Jurkat, Clone E6-1 (cell line): ENCODE measurements around the gene SLC9A2. TPM values are rescaled to one million over a fixed set of nuclear protein-coding genes. Genes with fewer than 3 reads are reported as not detected.

Experiments
- DNase-seq: peaks from one replicate; pipeline ENCODE4 v3.0.0-alpha.2; 2011; ENCODE audit warnings: low read depth, low spot score
- H3K4me3 ChIP-seq: 2 replicates; pipeline ENCODE4 v1.5.1; 2011; ENCODE audit warnings: mild to moderate bottlenecking, low read length, control low read depth, moderate library complexity
- polyA plus RNA-seq: library from polyadenylated mRNA; unstranded; fragments of >200 nt; gene quantifications from one replicate; pipeline ENCODE4 v1.2.1, GENCODE V29; 2012; ENCODE audit warnings: missing spikeins; ENCODE audit not compliant: insufficient read length, insufficient read depth

Gene SLC9A2, protein sequence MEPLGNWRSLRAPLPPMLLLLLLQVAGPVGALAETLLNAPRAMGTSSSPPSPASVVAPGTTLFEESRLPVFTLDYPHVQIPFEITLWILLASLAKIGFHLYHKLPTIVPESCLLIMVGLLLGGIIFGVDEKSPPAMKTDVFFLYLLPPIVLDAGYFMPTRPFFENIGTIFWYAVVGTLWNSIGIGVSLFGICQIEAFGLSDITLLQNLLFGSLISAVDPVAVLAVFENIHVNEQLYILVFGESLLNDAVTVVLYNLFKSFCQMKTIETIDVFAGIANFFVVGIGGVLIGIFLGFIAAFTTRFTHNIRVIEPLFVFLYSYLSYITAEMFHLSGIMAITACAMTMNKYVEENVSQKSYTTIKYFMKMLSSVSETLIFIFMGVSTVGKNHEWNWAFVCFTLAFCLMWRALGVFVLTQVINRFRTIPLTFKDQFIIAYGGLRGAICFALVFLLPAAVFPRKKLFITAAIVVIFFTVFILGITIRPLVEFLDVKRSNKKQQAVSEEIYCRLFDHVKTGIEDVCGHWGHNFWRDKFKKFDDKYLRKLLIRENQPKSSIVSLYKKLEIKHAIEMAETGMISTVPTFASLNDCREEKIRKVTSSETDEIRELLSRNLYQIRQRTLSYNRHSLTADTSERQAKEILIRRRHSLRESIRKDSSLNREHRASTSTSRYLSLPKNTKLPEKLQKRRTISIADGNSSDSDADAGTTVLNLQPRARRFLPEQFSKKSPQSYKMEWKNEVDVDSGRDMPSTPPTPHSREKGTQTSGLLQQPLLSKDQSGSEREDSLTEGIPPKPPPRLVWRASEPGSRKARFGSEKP
- polyA plus RNA-seq = not detected

DNA sequence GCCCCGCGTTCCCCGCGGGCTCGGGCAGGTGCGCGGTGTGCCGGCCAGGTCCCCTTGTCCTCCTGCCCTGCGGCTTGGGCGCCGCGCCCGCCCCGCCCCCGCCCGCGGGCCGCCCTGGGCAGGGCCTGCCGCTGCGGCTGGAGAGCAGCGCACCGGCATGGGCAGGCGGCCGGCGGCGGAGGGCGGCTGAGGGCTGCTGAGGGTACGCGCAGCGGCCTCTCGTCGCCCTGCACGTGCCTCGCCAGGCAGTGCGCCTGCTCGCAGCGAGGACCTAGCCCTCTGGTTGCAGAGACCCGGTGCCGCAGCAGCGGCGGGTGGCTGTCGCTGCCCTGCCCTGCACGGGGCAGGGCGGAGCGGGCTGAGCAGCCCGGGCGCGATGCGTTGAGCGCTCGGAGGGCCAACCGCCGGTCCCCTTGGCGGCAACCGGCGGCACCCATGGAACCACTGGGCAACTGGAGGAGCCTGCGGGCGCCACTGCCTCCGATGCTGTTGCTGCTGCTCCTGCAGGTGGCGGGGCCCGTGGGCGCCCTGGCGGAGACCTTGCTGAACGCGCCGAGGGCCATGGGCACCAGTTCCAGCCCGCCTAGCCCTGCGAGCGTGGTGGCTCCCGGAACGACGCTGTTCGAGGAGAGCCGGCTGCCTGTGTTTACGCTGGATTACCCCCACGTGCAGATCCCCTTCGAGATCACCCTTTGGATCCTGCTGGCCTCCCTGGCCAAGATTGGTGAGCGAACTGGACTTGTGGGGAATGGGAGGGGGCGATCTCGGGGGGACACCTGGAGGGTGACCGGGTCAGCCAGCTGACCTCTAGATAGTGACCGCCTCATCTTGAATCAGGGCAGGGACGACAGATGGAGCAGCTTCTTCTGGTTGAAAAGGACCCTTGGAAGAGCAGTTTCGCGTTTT, at the start of gene SLC9A2:
Gene SLC9A2 (plus strand): TSS at position 140 of the 906 bp plus-strand sequence. CDS start 296 bp downstream, at position 436.
- no peak for DNase-seq

DNA sequence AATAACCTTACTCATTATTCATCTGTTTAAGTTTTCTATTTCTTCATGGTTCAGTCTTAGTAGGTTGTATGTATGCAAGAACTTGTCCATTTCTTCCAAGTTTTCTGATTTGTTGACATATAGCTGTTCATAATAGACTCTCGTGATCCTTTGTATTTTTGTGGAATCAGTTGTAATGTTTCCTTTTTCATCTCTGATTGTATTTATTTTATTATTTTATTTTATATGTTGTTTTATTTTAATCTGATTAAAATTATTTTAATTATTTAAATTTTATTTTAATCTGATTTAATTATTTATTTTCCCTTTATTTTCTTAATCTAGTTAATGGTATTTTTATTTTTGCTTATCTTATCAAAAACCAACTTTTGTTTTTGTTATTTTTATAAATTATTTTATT, 43.5 kb upstream of the SLC9A2 start:
- no peak overlapping the region for H3K4me3 ChIP-seq
- DNase-seq = no peak

More for the DNA sequence above, at the start of gene SLC9A2:
- no peak within 1 kb of the TSS for H3K4me3 ChIP-seq

DNA sequence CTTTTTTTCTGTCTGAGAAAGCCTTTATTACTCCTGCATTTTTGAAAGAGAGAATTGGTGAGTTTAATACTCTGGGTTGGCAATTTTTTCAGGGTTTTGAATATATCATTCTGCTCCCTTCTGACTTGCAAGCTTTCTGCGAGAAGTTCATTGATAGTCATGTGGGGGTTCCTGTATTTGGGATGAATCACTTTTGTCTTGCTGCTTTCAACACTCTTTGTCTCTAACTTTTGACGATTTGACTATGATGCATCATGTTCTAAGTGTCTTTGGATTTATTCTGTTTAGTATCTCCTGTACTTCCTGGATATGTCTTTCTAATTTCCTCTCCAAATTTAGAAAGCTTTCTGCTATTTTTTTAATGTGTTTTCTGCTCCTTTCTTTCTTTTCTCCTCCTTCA, 41.0 kb upstream of the SLC9A2 start:
- DNase-seq = no peak
- H3K4me3 ChIP-seq = no peak overlapping the region

DNA sequence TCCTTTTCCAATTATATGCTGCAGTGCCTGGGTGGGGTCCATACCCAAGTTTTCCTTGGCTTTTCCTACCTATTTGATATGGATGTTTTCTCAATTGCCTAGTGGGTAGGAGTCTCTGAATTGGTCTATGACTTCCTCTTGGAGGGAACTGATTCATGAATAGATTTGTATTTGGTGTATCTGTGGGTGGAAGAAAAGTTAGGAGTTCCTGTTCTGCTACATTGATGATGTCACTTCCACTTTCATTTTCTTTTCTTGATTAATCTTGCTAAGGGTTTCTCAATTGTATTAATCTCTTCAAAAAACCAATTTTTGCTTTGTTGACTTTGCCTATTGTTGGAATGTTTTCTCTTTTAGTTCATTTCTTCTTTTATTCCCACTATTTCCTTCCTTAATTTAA, 37.4 kb upstream of the SLC9A2 start:
- DNase-seq = no peak
- H3K4me3 ChIP-seq = no peak overlapping the region

DNA sequence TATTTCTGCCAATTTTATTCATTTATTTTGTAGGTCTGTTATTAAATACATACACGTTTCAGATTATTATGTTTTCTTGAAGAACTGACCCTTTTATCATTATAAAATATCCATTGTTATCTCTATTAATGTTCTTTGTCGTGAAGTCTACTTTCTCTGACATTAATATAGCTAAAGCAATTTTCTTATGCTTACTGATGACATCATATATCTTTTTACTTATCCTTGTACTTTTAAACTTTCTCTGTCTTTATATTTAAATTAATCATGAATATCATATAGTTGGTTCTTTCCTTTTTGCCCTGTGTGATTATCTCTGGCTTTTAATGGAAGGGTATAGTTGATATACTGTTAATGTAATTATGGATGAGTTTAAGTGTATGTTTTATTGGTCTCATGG, 36.5 kb upstream of the SLC9A2 start:
- H3K4me3 ChIP-seq = no peak overlapping the region
- DNase-seq = no peak

DNA sequence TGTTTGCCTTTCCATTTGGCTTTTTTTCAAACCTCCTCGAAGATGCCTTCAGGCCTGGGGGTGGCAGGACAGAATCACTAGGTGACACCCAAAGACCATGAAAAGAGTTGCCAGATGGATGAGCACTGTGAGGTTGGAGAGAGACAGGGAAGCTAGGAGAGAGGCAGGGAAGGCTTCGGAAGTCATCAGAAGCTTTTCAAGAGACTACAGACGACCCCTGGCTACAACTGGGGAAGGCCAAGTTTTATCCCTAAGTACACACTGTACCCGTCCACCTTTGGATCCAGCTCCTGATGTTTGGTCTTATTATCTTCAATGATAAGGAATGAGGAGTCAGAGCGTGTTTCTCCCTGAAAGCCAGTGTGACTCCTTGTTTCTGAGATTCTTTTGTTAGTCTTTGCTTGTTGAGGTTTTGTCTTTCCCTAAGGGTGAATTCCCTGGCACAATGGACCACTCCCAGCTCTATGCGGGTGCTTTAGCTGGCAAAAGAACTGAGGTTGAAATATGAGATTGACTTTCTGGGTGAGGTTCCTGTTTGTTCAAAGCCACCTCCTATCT, 33.4 kb upstream of the SLC9A2 start:
- no peak for DNase-seq
- no peak overlapping the region for H3K4me3 ChIP-seq

DNA sequence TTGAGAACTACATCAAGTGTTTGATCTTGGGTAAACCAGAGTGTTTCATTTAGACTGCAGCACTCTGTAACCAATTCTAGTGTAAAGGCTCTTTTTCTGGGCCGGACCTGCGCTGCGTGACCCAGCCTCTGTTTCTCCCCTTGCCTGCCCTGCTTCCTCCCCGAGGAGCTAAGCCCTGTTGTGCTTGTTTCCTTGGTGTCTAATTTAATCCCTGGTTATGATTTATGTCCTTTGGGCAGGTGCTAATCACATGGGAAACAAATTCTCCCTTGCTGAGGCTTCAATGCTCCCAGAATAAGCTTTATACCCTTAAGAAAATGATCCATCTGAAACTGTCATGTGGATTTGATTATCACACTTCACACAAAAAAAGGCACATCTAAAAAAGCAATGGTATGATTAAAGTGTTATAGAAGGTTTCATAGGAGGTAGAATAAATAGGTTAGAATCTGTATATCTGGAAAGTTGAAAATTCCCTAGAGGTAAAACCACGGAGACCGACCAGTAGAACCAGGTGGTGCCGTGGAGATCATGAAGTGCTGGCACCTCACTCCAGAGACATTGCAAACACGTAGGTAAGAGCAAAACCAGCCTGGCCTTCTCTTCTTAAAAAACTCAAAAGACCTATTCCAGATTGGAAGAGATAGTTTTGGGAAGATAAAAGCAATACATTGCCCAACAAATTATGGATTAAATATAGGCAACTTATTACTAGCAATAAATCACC, 31.0 kb upstream of the SLC9A2 start:
- no peak for DNase-seq
- H3K4me3 ChIP-seq = no peak overlapping the region

DNA sequence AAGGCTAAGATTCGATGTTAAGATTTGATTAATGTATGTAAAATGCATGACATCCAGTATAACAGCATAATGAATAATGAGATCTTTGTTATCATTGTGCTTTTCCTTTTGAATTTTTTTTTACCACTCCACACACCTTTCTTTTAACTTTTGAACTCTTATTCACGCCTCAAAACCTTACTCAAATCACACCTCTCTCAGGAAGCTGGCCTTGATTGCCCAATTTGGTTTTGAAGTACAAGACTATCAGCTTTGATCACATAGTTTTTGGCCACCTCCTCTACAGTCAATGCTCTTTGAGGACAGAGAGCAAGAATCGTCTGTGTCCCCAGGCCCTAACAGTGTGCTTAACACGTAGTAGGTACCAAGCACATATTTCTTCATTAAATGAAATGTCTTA, 29.9 kb upstream of the SLC9A2 start:
- no peak overlapping the region for H3K4me3 ChIP-seq
- no peak for DNase-seq

DNA sequence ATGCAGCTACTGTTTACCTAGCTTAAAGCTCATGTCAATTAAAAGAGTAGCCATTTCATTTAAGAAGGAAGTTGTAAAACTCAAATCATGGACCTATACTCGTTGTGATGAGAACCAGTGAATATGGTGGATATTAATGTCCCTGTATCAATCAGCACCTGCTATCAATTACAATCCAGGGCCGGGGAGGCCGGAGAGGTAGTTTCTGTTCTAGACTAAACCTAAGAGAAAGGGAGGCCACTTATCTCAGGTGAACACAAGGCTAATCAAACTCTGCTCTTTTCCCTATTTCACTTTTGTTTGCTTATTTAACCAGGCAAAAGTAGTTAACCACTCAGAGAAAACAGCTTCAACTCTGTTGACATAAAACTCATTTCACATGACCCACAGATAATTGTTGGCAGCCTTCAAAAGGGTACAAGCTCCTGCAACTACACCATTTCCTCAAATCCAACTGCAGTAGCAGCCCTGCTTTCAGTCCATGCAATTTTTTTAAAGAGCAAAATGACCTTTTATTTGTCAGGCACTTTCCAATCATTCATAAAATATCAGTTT, 27.8 kb upstream of the SLC9A2 start:
- H3K4me3 ChIP-seq = no peak overlapping the region
- no peak for DNase-seq

DNA sequence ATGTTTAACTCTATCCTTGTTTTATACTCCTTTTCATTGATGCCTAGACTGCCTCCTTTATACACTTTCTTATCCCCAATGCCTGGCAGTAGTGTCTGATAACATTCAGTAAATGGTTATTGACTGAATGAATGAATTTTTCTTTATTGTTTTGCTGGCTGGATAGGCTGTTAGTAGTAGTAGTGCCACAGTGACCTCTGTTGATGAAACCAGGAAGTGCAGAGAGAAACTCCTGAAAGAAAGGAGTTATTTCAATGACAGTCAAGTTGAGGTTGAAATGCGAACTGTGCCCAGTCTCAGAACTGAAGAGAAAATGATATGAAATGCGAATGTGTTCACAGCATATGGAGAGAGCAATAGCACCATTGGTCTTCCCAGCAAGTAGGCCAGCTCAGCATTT, 26.8 kb upstream of the SLC9A2 start:
- H3K4me3 ChIP-seq = no peak overlapping the region
- no peak for DNase-seq

DNA sequence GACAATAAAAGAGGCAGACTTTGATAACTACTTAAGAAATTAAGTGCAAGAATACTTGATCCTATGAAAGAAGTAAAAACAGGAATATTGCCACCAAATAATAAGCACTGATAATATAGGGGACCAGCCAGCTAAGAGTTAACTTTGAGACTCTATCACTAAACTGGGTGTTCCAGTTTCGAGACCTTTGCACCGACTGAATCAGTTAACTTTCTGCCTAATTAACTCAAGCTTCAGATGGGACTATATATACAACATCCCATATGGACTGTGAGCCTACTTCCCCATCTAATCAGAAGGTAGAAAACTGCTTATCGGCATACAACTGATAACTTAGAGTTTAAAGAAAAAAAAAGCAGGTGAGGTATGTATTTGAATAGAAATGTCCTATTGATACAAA, 25.8 kb upstream of the SLC9A2 start:
- DNase-seq = no peak
- H3K4me3 ChIP-seq = no peak overlapping the region

DNA sequence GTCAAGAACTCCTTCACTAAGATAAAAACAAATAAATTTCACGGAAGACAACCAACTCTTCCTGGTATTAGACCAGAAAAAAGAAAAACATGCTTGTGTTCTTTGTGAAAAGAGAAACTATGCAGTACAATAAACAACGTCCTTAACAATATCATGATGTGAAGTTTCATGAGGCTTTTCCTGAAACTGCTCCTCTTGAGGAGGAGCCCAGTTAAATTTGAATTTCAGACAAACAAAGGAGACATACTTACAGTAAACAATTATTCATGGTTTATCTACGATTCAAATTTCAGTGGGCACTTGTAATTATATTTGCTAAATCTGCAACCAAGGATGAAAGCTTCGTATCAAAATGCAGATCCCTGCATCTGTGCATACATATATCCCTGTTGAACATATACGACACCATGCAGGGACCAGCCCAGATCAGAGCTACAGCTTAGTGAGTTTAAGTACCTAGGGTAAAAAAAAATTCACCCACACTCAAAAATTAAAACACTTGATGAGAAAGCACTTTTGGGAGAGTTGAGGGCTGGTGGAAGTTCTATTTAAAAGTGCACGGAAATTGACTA, 24.8 kb upstream of the SLC9A2 start:
- H3K4me3 ChIP-seq = no peak overlapping the region
- no peak for DNase-seq

DNA sequence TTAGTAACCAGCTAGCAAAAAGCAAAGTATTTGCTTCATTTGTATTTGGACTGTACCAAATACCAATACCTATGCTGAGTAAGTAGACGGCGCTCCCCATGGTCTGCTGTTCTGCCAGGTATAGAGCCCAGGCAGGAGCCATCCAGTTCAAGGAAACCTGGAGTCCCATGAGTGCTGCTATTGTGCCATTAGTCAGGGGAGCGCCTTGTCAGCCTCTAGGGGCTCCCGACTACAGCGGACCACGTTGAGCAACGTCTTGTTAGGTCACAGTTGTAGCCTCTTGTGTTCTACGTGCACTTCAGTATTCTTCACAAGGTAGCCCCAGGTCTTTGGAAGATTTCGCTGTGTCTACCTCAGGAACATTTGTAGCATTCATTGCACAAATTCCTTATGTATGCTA, 21.6 kb upstream of the SLC9A2 start:
- no peak for DNase-seq
- no peak overlapping the region for H3K4me3 ChIP-seq

DNA sequence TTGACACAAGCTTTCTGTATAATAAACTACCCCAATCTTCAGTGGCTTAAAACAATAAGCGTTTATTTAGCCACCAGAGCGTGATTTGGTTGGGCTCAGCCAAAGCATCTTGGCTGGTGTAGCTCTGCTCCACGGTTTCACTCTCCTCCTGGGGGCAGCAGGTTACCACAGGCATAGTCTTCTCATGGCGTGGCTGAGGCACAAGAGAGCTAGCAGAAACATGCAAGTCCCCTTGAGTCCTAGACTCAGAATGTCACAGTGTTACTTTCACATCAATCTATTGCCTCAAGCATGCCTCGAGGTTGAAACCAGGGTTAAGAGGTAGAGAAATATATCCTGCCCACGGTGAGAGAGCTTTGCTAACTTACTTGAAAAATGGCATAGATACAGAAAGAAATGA, 19.9 kb upstream of the SLC9A2 start:
- no peak for DNase-seq
- no peak overlapping the region for H3K4me3 ChIP-seq

DNA sequence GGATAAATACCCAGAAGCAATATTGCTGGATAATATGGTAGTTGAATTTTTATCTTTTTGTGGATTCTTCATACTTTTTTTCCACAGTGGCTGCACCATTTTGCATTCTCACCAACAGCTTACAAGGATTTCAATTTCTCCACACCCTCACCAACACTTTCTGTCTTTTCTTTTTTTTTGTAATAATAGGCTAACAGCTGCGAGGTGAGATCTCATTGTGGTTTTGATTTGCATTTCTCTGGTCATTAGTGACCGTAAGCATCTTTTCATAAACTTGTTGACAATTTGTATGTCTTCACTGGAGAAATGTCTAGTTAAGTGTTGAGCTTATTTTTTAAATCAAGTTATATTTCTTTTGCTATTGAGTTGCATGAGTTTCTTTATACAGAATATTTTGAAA, 17.6 kb upstream of the SLC9A2 start:
- H3K4me3 ChIP-seq = no peak overlapping the region
- DNase-seq = no peak

DNA sequence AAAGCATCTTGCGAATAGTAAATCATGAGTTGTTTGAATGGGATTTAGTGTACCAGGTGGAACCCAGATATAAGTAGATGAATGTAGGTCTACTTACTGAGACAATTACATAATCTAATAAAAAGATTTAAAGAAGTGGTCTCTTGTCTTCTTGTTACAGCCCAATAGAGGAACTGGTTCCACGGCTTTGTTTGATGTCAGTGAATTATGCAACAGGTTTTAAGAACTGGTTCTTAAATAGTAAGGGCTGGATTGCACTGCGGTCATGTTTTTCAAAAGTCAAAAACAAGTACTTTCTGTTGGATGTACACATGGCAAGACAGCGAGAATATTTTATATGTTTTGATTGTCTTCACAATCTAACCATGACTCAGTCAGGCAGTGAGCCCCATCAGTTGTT, 15.4 kb upstream of the SLC9A2 start:
- DNase-seq = no peak
- H3K4me3 ChIP-seq = no peak overlapping the region

DNA sequence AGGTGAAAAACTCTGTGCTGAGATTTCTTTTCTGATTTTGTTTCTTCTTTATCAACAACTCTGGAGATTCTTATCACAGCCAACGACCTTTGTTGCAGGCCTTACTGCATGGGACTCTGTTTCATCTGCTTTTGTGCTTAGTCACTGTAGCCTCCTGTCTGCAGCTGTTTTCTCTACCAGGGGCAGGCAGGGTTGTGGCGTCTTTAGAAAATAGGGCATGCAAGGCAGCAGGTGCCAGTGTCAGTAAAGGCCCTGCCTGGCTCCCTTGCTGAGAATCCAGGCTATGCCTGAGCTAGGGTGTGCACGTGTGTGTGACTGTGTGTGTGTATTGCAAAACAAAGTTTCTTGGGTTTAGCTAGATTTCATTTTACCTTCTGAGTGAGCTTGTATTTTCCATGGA, 14.6 kb upstream of the SLC9A2 start:
- no peak overlapping the region for H3K4me3 ChIP-seq
- DNase-seq = peak; percentile 66

DNA sequence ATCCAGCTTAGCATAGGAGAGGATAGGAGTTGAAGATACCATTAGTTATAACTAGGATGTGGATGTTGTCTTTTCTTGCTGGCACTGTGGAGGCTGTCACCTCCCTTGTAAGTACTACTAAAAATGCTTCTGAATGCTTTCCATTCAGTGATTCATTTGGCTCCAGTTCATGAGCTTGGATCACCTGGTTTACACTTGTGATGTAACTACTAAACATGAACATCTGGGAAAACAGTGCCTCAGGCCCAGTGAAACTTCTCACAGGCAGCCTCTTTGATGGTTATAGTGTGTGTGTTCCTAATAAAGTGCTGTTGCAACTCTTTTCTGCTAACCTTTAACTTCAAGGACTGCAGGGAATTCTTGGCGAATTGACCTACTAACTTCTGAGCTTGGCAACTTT, 13.0 kb upstream of the SLC9A2 start:
- DNase-seq = no peak
- no peak overlapping the region for H3K4me3 ChIP-seq
